GM11168 (cell line): ENCODE results near the gene FNIP1.

ENCODE experiments used
- in situ Hi-C: fragments of 300-500 bp; cut with MboI; formaldehyde crosslinking; loops from one replicate; pipeline ENCODE4 v1.12.0; 2022; ENCODE audit warnings: low sequenced_read_pairs; ENCODE audit not compliant: unreplicated experiment

The FNIP1 gene

GRCh38 chr5:131617140-131617822, 179.5 kb downstream of the FNIP1 start:
- in situ Hi-C loops = no loop called here

GRCh38 chr5:131615957-131616356, 180.9 kb downstream of the FNIP1 start:
- in situ Hi-C loops = no loop called here

GRCh38 chr5:131613423-131613822, 183.4 kb downstream of the FNIP1 start:
- in situ Hi-C loops = no loop called here

GRCh38 chr5:131611064-131611381, 185.8 kb downstream of the FNIP1 start:
- in situ Hi-C loops = no loop called here

- in situ Hi-C loops = no loop called here
These were observed 186.4 kb downstream of the FNIP1 start for GRCh38 chr5:131610198-131611063.

- in situ Hi-C loops = no loop called here
These were observed 187.0 kb downstream of the FNIP1 start for GRCh38 chr5:131609774-131610173.

DNA sequence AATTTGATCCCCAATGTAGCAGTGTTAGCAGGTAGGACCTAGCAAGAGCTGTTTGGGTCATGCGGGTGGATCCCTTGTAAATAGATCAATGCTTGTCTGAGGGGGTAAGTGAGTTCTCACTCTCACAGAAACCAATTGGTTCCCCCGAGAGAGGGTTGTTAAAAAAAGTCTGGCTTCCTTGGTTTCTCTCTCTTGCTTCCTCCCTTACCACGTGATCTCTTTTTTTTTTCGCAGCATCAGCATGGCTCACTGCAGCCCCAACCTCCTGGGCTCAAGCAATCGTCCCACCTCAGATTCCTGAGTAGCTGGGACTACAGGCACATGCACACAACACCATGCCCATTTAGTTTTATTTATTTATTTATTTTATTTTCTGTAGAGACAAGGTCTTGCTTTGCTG, 188.2 kb downstream of the FNIP1 start:
- in situ Hi-C loops = no loop called here

DNA sequence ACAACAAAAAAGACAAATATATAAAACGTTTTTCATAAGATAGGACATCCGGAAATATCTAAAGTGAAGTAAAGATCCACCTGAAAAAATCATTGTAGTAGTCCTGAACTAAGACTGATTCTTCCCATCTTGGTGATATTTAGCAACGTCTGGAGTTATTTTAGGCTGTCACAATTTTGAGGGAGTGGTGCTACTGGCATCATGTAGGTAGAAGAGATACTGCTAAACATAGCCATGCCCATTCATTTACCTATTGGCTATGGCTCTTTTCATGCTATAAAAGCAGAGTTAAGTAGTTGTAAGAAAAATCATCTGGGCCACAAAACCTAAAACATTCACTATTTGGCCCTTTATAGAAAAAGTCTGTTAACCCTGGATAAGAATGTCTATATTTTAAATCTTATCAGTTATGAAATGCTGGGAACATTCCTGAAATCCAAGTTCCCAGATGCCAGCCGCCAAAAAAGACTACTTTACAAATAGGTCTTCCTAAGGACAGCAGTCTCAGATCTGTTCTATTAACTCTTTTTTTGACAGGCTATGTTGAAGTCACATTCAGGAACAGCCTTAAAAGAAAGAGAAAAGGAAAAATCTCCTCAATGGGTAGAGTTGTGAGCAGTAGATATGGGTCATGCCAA, 188.8 kb downstream of the FNIP1 start:
- in situ Hi-C loops = no loop called here

DNA sequence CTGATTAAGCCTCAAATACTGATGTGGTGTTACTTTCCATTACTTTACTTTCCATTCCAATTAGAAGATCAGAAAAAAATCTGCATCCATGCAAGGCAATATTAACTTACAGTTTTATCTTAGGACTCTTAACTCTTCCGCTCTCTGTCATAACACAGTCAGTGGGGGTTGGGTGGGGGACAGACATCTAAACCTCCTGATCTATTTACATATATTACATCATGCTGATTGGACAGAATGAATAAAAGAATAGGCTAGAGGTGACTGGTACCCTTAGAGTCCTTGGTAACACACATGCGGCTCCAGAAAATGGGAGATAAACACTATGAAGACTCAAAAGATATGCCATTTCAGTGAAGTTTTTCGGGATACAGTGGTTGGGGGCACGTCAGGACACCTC, 189.4 kb downstream of the FNIP1 start:
- in situ Hi-C loops = no loop called here

DNA sequence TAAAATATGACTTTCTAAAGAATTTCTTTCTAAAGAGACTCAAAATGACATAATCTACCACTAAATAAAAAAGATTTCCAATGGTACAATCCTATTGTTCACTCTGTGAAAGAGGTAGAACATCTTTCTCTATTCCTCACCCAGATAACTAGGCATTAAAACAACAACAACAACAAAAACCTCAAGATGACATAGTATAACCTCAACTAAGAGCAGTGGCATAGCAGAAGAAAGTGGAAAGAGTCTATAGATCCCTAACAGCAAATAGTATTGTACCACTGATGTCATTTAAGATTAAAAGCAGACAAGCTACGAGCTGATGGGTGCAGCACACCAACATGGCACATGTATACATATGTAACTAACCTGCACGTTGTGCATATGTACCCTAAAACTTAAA, 191.7 kb downstream of the FNIP1 start:
- in situ Hi-C loops = no loop called here

DNA sequence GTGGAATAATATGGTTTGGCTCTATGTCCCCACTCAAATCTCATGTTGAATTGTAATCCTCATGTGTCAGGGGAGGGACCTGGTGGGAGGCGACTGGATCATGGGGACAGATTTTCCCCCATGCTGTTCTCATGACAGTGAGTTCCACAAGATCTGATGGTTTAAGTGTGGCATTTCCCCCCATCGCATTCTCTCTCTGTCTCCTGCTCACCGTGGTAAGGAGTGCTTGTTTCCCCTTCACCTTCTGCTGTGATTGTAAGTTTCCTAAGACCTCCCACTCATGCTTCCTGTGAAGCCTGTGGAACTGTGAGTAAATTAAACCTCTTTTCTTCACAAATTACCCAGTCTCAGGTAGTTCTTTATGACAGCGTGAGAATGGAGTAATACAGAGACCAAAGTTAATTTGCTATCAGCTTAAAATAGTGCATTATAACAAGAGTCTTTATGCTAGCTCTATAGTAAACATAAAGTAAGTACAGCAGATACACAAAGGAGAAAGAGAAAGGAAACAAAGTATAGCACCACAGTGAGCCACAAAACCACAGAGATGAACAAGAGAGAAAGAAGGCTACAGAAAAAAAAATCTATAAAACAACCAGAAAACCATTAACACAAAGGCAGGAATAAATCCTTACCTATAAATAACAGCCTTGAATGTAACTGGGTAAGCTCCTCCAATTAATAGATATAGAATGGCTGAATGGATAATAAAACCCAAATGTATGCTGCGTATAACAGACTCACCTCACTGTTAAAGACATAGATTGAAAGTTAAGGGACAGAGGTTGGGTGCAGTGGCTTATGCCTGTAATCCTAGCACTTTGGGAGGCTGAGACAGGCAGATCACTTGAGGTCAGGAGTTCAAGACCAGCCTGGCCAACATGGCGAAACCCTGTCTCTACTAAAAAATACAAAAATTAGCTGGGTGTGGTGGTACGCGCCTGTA, 201.5 kb downstream of the FNIP1 start:
- in situ Hi-C loops = no loop called here

- in situ Hi-C loops = loop anchor here (5.0 kb wide), 1 partner anchor 418 kb away; the partner anchor contains the start of gene ACSL6
These were observed 202.9 kb downstream of the FNIP1 start for GRCh38 chr5:131593921-131594320.

- in situ Hi-C loops = loop anchor here (5.0 kb wide), 1 partner anchor 419 kb away; the partner anchor contains the start of gene ACSL6
These were observed 203.4 kb downstream of the FNIP1 start for GRCh38 chr5:131593436-131593835.
